Activated CD4-positive, alpha-beta memory T cell treated with anti-CD3 and anti-CD28 coated beads for 36 hours (primary cell): ENCODE data around the gene NCAM1. TPM values are rescaled to one million over a fixed set of nuclear protein-coding genes. Genes with fewer than 3 reads are reported as not detected.

Source experiments
- CTCF ChIA-PET: fragments of 350-600 bp; sonication (Branson Sonifier 250); formaldehyde crosslinking; loops from one replicate; lab custom pipeline; 2021; ENCODE audit warnings: antibody characterized with exemption, inconsistent platforms; lab: Charles Lee
- POLR2A ChIA-PET: fragments of 350-600 bp; sonication (Branson Sonifier 250); formaldehyde crosslinking; loops from one replicate; lab custom pipeline; 2021; ENCODE audit warnings: antibody characterized with exemption; lab: Charles Lee
- DNase-seq: peaks from one replicate; pipeline ENCODE4 v3.0.0-alpha.2; 2020
- H3K27ac Mint-ChIP-seq: one replicate; pipeline ENCODE4 v1.8.0; 2021; ENCODE audit warnings: mixed read lengths
- H3K27me3 Mint-ChIP-seq: one replicate; pipeline ENCODE4 v1.8.0; 2021; ENCODE audit warnings: mixed read lengths
- H3K36me3 Mint-ChIP-seq: one replicate; pipeline ENCODE4 v1.8.0; 2021; ENCODE audit warnings: mixed read lengths
- H3K4me1 Mint-ChIP-seq: one replicate; pipeline ENCODE4 v1.8.0; 2021; ENCODE audit warnings: low read depth, mixed read lengths
- H3K4me3 Mint-ChIP-seq: one replicate; pipeline ENCODE4 v1.8.0; 2021; ENCODE audit warnings: mild to moderate bottlenecking, mixed read lengths
- H3K9me3 Mint-ChIP-seq: one replicate; pipeline ENCODE4 v1.8.0; 2021; ENCODE audit warnings: mixed read lengths
- intact Hi-C: fragments of 100-400 bp; cut with micrococcal nuclease; formaldehyde crosslinking; loops from one replicate; pipeline ENCODE4 v1.15.1; 2023
- total RNA-seq, 2 experiments: library from RNA; stranded (reverse); gene quantifications; one replicate each; pipeline ENCODE4 v1.2.3, GENCODE V29; 2021

Gene NCAM1
- total RNA-seq, 2 experiments from 2014 or later = not detected

DNA sequence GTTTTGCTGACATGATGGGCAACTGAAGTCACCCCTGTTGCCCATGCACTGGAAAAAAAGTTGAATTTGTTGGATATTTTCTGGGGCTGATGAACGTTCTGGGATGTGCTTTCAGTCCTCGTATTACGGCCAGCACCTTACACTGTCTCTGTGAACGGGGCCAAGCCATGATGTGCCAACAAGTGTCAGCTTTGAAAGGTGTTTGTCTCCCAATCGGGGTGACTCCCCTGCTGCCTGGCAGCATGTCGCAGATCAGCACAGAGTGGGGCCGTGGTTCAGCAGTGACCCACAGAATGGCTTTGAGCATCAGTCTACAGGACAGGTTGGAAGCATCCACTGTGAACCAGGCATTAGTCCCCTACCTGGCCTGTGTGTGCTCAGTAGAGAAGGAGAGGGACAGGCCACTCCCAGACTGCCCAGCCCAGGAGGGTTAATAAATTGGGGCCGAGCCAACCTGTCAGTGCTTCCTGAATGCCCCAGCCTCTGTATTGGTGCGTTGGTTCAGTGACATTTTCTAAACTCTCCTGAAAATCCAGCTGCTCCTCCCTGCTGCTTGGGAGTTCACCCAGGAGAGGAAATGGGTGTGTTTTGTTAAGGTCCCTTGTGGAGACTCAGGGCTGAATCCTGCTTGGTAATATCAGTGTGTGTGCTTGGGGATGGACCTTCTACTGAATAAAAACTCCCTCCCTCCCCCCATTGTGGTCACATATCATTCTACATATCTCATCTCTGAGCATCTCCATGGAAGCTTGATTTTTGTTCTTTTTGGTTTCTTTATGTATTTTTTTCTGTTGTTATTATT lies 302.4 kb downstream of the NCAM1 start:
- no peaks in the 10 kb centered on the region for H3K9me3 Mint-ChIP-seq
- intact Hi-C loops = no loop called here
- H3K4me1 Mint-ChIP-seq = no peaks in the 10 kb centered on the region
- H3K36me3 Mint-ChIP-seq = no peaks in the 10 kb centered on the region
- ChIA-PET CTCF (no interaction called here), POLR2A (no interaction called here)
- H3K4me3 Mint-ChIP-seq = no peak overlapping the region
- no peak overlapping the region for H3K27ac Mint-ChIP-seq
- no peak for DNase-seq
- peaks cover 2% of the 10 kb centered on the region for H3K27me3 Mint-ChIP-seq

DNA sequence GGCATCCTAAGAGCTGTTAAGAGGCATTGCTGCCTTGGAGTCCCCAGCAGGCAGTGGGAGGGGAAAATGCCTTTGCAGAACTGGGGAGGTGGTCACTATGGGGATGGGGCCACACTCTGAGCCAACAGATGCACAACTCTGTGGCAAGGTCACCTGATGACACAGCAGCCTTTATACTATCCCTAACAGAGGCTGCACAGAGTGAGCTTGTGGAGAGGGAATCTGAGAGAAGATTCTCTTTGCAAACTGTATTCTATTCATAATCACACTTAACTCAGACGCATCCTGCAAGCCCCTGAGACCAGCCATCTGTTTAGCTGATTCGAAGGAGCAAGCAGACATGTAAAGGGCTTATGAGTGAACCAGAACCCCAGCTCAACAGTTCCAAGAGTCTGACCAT lies 304.1 kb downstream of the NCAM1 start:
- POLR2A ChIA-PET = no interaction called here
- H3K27me3 Mint-ChIP-seq = peaks cover 2% of the 10 kb centered on the region
- no peaks in the 10 kb centered on the region for H3K9me3 Mint-ChIP-seq
- DNase-seq = no peak
- no peaks in the 10 kb centered on the region for H3K36me3 Mint-ChIP-seq
- H3K4me3 Mint-ChIP-seq = no peak overlapping the region
- H3K4me1 Mint-ChIP-seq = no peaks in the 10 kb centered on the region
- CTCF ChIA-PET = no interaction called here
- intact Hi-C loops = no loop called here
- H3K27ac Mint-ChIP-seq = no peak overlapping the region

DNA sequence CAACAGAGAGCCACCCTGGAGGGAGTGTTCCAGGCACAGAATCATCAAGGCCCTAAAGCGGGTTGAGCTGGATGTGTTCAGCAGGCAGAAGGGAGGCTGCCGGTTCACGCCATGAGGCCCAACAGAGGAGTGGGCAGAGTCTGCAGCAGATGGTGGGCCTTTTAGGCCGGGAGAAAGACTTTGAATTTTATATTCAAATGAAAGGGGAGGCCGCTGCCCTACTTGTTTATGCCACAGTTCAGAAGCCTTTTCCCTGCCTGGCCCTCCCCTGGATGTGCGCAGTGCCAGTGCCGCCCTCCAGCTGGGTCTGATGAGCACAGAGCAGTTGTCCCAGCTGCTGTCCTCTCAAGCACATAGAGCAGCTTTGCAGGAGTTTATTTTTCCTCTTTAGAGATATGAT lies 306.3 kb downstream of the NCAM1 start:
- H3K27ac Mint-ChIP-seq = no peak overlapping the region
- no peak overlapping the region for H3K4me3 Mint-ChIP-seq
- DNase-seq = no peak
- intact Hi-C loops = no loop called here
- ChIA-PET CTCF (no interaction called here), POLR2A (no interaction called here)
- H3K27me3 Mint-ChIP-seq = peaks cover 2% of the 10 kb centered on the region
- no peaks in the 10 kb centered on the region for H3K4me1 Mint-ChIP-seq
- H3K36me3 Mint-ChIP-seq = no peaks in the 10 kb centered on the region
- H3K9me3 Mint-ChIP-seq = no peaks in the 10 kb centered on the region

DNA sequence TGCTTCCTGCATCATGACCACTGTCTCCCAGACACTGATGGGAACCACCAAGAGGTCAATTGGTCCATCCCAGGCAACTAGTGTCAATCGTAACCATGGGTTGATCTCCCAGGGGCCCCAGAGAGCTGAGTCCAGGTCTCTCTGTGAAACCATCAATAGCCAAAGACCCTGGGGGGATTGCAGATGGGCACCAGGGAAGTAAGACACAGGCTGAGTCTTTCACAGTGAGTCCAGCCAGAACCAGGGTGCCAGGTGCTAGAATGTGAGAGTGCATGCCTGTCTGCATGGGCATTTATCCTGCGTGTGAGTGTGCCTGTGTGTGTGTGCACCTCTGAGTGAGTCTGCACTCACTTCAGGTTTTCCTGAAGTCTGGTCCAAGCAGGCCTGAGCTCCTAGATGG lies 307.9 kb downstream of the NCAM1 start:
- CTCF ChIA-PET = no interaction called here
- no peaks in the 10 kb centered on the region for H3K36me3 Mint-ChIP-seq

DNA sequence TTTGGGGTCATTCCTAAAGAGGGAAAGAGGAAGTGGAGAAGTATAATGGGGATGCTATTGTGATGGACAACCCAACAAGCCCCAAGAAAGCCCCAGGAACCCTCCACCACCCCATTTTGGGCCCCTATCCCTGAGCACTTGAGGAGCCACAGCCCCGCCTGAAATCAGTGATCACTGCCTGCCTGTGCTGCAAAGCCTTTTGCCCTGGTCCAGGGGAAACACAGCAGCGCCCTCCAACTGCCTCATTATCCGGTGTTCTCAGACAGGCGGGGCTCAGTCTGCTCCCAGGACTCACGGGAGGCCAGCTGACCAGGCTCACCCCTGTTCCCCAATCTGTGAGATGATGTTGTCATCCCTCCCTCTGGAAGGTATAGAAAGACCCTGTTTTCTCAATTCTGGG lies 308.4 kb downstream of the NCAM1 start:
- H3K27me3 Mint-ChIP-seq = peaks cover 2% of the 10 kb centered on the region
- no peak overlapping the region for H3K27ac Mint-ChIP-seq
- intact Hi-C loops = no loop called here
- no peaks in the 10 kb centered on the region for H3K36me3 Mint-ChIP-seq
- POLR2A ChIA-PET = no interaction called here
- DNase-seq = no peak
- CTCF ChIA-PET = no interaction called here
- no peak overlapping the region for H3K4me3 Mint-ChIP-seq
- no peaks in the 10 kb centered on the region for H3K9me3 Mint-ChIP-seq
- no peaks in the 10 kb centered on the region for H3K4me1 Mint-ChIP-seq

More for the DNA sequence above, 307.9 kb downstream of the NCAM1 start:
- intact Hi-C loops = no loop called here
- Mint-ChIP-seq H3K9me3 (no peaks in the 10 kb centered on the region), H3K4me1 (no peaks in the 10 kb centered on the region), H3K27me3 (peaks cover 2% of the 10 kb centered on the region), H3K4me3 (no peak overlapping the region), H3K27ac (no peak overlapping the region)
- no peak for DNase-seq
- POLR2A ChIA-PET = no interaction called here

DNA sequence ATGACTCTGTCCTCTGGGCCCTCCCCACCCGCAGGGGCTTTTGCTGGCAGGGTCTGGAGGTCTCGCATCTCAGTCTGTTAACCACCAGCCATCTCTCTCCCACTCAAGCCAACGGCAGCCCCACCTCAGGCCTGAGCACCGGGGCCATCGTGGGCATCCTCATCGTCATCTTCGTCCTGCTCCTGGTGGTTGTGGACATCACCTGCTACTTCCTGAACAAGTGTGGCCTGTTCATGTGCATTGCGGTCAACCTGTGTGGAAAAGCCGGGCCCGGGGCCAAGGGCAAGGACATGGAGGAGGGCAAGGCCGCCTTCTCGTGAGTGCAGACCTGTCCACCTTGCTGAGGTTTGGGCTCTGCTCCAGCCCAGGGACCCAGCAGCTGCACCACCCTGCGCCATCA lies 308.9 kb downstream of the NCAM1 start:
- Mint-ChIP-seq H3K9me3 (no peaks in the 10 kb centered on the region), H3K36me3 (no peaks in the 10 kb centered on the region), H3K4me1 (no peaks in the 10 kb centered on the region), H3K27me3 (peaks cover 2% of the 10 kb centered on the region), H3K27ac (no peak overlapping the region), H3K4me3 (no peak overlapping the region)
- POLR2A ChIA-PET = no interaction called here
- CTCF ChIA-PET = no interaction called here
- intact Hi-C loops = no loop called here
- DNase-seq = no peak

DNA sequence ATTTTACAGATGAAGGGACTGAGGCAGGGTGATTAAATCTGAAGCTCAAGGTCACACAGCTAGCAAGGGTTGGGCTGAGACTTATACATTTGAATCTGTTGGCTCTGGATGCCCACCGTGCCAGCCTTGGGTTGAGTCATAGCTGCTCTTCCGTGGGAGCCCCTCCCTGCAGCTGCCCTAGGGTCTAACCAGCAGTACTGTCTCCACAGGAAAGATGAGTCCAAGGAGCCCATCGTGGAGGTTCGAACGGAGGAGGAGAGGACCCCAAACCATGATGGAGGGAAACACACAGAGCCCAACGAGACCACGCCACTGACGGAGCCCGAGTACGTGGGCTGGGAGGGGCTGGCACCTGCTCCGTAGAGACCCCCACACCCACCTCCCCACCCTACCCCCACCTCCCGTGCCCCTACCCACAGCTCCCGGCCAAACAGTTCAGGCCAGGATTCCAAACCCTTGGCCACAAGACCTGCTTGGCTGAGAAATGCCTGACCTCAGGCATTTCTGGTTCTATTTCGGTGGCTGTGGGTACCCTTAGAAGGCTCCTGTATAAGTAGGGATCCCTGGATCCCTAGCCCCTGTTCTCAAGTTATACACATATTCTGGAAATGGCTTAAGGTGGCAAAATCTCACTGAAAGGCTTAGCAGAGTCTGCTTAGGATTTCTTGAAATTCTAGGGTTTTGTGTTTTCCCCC lies 310.5 kb downstream of the NCAM1 start:
- intact Hi-C loops = no loop called here
- DNase-seq = no peak
- H3K36me3 Mint-ChIP-seq = no peaks in the 10 kb centered on the region
- ChIA-PET CTCF (no interaction called here), POLR2A (no interaction called here)
- no peak overlapping the region for H3K27ac Mint-ChIP-seq
- H3K27me3 Mint-ChIP-seq = no peaks in the 10 kb centered on the region
- H3K4me1 Mint-ChIP-seq = no peaks in the 10 kb centered on the region
- H3K4me3 Mint-ChIP-seq = no peak overlapping the region
- H3K9me3 Mint-ChIP-seq = no peaks in the 10 kb centered on the region

DNA sequence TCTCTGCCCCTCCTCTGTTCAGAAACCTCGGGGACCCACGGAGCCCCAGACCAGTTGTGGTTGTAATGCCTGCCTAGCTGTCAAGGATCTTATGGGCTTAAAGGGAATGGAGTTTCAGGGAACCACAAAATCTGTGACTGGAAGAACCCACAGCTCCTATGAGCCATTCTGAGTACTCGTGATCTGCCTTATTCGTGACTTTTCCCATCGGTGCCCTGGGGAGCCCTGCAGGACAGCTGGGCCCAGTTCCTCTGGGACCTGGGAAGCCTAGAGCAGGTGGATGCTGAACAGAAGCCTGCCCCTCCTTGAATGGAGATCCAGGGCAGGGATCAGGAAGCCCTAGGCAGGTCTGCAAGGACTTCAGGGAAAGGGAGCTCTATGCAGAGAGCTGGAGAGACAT lies 311.1 kb downstream of the NCAM1 start:
- no peaks in the 10 kb centered on the region for H3K36me3 Mint-ChIP-seq
- CTCF ChIA-PET = no interaction called here
- no peaks in the 10 kb centered on the region for H3K27me3 Mint-ChIP-seq
- no peaks in the 10 kb centered on the region for H3K4me1 Mint-ChIP-seq
- H3K4me3 Mint-ChIP-seq = no peak overlapping the region
- H3K9me3 Mint-ChIP-seq = no peaks in the 10 kb centered on the region
- POLR2A ChIA-PET = no interaction called here
- DNase-seq = no peak
- H3K27ac Mint-ChIP-seq = no peak overlapping the region
- intact Hi-C loops = no loop called here

DNA sequence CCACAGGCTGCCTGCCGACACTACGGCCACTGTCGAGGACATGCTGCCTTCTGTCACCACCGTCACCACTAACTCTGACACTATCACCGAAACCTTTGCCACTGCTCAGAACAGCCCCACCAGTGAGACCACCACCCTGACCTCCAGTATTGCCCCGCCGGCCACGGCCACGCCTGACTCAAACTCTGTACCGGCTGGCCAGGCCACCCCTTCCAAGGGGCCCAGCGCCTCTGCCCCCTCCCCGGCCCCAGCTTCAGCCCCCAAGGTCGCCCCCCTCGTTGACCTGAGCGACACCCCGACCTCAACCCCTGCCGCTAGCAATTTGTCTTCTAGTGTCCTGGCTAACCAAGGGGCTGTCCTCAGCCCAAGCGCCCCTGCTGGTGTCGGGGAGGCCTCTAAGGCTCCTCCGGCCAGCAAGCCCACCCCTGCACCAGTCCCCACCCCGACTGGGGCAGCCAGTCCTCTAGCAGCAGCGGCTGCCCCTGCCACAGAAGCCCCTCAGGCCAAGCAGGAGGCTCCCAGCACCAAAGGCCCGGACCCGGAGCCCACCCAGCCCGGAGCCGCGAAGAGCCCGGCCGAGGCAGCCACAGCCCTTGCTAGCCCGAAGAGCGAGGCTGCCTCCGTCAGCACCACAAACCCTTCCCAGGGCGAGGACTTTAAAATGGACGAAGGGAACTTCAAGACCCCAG lies 311.9 kb downstream of the NCAM1 start:
- no peaks in the 10 kb centered on the region for H3K36me3 Mint-ChIP-seq
- ChIA-PET CTCF (no interaction called here), POLR2A (no interaction called here)
- H3K9me3 Mint-ChIP-seq = no peaks in the 10 kb centered on the region
- H3K27ac Mint-ChIP-seq = no peak overlapping the region
- no peaks in the 10 kb centered on the region for H3K27me3 Mint-ChIP-seq
- no peak overlapping the region for H3K4me3 Mint-ChIP-seq
- H3K4me1 Mint-ChIP-seq = no peaks in the 10 kb centered on the region
- DNase-seq = no peak
- intact Hi-C loops = no loop called here

DNA sequence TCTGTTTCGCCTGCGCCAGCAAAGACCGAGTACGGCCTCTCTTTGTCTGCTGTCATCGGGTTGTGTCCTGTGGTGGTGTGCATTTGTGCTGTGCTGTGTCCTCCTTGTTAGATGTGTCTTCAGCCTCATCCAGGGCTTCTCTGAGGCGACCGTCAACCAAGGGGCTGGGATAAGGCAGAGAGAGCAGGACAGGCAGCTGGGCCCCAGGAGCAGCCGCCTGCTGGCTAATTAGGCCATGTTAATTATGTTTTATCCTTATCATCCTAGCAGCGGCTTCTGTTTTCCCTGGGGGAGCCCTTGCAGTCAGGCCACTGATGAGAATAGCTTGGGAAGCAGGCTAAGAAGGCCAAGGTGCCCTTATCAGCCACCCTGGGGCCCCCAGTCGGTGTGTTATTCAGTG lies 312.5 kb downstream of the NCAM1 start:
- H3K9me3 Mint-ChIP-seq = no peaks in the 10 kb centered on the region

DNA sequence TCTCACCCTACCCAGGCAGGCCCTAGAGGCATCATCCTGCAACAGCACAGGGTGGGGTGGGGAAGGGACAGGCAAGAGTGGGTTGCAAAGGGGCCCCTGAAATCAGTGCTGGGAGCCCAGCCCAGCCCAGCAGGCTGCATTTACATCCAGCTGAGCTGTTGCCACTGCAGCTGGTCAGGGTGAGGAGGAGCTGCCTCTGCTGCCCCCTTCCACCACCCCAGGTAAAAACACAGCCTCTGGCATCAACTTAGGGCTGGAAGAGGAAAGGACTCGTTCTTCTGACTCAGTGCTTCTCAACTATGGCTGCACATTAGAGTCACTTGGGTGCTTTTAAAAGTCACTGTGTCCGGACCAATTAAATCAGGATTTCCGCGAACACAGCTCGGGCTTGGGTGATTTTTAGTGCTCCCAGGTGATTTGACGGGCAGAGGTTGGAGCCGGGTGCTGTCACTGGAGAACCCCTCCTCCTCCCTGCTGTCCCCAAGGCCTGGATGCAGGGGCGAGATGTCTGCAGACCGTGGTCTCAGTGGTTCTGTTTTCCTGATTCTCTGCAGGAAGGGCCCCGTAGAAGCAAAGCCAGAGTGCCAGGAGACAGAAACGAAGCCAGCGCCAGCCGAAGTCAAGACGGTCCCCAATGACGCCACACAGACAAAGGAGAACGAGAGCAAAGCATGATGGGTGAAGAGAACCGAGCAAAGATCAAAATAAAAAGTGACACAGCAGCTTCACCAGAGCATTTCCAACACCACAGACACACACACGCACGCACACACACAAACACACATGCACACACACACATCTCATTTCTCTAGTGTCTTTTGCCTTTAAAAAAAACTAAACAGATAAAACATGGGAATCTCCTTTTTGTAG lies 313.7 kb downstream of the NCAM1 start:
- no peaks in the 10 kb centered on the region for H3K36me3 Mint-ChIP-seq
- intact Hi-C loops = no loop called here
- POLR2A ChIA-PET = no interaction called here
- CTCF ChIA-PET = interaction anchor here (0.6 kb wide), 1 partner anchor 15 kb away, joined by 3 read pairs; no protein-coding TSS in a partner anchor
- no peak overlapping the region for H3K4me3 Mint-ChIP-seq
- no peaks in the 10 kb centered on the region for H3K4me1 Mint-ChIP-seq
- no peaks in the 10 kb centered on the region for H3K27me3 Mint-ChIP-seq
- H3K9me3 Mint-ChIP-seq = no peaks in the 10 kb centered on the region
- DNase-seq = no peak
- H3K27ac Mint-ChIP-seq = no peak overlapping the region

More for the DNA sequence above, 312.5 kb downstream of the NCAM1 start:
- ChIA-PET CTCF (no interaction called here), POLR2A (no interaction called here)
- intact Hi-C loops = no loop called here
- DNase-seq = no peak
- Mint-ChIP-seq H3K4me3 (no peak overlapping the region), H3K4me1 (no peaks in the 10 kb centered on the region), H3K27me3 (no peaks in the 10 kb centered on the region), H3K36me3 (no peaks in the 10 kb centered on the region), H3K27ac (no peak overlapping the region)

DNA sequence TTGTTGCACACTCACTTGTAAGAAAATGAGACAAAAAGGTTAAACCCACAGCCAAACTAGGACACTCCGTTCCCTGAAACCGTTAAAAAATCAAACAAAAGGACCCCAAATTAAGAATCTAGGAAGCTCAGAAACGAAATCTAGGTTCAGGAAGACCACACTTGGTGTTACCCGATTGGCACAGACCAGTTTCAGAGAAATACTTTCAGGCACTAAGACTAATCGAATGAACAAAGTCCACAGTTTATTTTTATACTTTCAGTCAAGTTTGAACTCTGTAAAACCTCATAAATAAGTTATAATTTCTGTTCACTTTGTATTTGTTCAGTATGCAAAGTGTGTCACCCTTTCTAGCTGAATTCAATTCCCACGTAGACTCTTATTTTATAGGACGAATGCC lies 314.4 kb downstream of the NCAM1 start:
- Mint-ChIP-seq H3K4me1 (no peaks in the 10 kb centered on the region), H3K36me3 (no peaks in the 10 kb centered on the region), H3K27me3 (no peaks in the 10 kb centered on the region), H3K4me3 (no peak overlapping the region), H3K9me3 (no peaks in the 10 kb centered on the region), H3K27ac (no peak overlapping the region)
- no peak for DNase-seq
- ChIA-PET CTCF (interaction anchor here (0.6 kb wide), 1 partner anchor 14 kb away, joined by 3 read pairs; no protein-coding TSS in a partner anchor), POLR2A (no interaction called here)
- intact Hi-C loops = no loop called here
